HG03060 (cell line): ENCODE results near the gene MRPS14.
A peak's percentile ranks its signal among the peaks of the same experiment; 100 is the strongest.
"Not testable (repeated sequence)": the region's sequence is repeated elsewhere in the genome, so short reads cannot be mapped to it uniquely, and the experiment has no call there.

Source experiments
- ATAC-seq: cut with Tn5 transposase; IDR thresholded peaks from one replicate; pipeline ENCODE4 v1.9.1; 2021; ENCODE audit warnings: low read depth, moderate number of reproducible peaks; ENCODE audit not compliant: unreplicated experiment

The MRPS14 gene

DNA sequence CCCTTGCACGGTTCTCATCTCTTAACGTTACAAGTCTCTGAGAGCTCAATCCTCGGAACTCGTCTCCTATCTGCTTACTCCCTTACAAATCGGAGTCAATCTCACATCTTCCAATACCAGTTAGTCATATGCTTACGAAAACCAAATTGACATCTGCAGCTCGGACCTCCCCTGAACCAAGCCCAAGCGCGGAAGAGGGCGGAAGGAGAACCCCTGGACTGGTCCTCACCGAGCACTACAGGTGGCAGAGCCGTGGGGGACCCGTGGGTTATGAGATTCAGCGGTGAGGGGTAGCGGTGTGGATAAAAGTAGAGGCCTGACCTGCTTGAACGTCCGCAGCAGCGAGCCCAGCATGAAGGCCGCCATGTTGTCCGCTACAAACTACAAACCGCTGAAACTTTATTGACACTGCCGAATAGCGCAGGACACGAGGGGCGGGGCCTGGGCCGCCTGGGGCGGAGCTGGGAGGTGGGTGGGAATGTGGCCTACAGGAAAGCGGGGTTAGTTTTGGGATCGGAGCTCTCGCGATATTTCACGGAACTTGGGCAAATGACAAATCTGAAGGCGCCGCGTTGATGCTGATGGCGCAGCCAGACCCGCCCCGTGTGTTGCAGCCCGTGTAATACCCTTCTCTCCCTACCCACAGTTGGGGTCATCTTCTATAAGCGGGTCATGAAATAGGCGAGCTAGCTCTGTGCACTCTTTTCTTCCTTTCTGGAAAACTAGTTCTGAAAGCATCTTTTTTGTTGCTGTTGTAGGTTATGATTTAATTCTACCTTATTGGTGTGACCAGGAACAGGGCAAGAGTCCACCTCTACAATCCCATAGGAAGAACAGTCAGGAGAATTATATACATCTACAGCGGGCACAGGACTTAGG lies at the start of gene MRPS14:
Gene MRPS14, minus strand, starts transcription at position 383 of the 879 bp plus-strand sequence. Its CDS starts 17 bp downstream, at position 366.
- peak; percentile 86 for ATAC-seq

DNA sequence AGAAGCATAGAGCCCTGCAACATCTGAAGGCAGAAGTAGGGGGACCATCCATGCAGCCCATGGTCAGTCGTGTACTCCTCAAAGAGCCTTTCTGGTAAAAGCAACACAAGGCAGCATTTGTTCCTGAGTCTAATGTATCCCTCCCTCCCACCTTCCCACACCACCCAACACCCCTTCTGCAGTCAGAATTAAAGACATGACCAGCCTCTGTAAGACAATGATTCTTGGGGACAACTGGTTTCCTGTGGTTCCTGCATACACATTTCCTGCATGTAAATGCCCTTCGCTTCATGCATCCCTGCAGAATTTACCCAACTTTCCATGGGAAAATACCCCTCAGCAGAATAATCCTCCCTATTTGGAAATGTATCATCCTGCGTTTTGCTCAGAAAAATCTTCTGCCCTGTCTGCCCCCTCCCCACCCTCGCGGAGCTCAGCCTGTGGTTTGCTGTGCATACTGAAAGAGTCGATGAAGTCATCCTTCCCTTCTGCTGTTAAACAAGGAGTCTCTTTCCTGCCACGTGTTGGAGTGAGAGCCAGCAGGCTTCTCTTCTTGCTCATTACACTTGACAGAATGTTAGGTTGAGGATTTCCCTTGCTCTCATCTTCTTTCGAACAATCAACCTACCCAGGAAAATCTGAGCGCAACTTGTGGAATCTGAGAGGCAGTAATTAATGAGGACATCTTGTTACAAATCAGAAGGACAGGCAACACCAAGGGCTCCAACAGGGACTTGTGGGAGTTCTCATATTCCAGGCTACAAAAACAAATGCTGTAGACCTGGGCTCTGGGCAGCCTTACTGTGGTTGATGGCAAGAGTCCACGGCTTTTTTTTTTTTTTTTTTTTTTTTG lies 49.1 kb upstream of the MRPS14 start:
- peak; percentile 53 for ATAC-seq

DNA sequence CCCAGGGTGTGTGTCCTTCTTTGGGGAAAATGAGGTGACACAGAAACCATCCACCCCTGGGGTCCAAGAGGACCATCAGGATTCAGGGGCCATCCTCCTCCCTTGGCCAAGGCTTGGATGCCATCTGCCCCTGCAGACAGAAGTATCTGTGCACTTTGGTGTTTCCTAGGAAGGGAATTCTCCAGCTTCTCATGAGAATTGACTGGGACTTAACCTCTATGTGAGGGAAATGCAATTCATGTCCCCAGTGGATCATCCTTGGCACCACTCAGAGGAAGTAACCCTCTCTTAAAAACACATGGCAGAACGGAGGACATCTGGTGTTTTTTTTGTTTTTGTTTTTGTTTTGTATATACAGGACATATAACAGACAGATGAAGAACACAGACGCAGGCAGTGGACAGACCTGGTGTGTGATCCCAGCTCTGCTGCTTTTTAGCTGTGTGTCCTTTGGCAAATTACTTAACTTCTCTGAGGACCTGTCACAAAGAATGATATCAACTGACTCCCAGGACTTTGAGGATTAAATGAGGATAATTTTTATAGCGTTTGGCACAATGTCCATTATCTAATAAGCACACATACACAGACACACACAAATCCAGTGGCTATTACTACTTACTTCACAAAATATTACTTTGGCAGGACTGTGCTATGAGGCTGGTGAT lies 48.2 kb upstream of the MRPS14 start:
- ATAC-seq = no peak

DNA sequence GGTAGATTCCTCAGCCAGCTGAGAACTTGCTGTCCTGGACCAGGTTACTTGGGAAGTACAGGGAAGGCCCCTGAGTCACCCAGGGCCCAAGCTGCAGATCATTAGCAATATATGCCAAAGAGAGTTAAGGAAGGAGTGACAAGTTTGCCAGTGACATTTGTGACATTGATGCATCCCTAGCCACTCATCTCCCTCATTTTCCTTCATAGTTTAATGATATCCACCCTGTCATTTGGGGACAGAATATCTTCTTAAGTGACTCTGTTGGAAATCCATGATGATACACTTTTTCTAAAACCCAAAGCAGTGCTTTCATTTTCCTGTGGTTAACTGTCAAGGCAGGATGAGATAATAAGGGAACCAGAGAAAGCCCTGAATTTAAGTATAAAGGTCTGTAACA lies 47.6 kb upstream of the MRPS14 start:
- no peak for ATAC-seq

DNA sequence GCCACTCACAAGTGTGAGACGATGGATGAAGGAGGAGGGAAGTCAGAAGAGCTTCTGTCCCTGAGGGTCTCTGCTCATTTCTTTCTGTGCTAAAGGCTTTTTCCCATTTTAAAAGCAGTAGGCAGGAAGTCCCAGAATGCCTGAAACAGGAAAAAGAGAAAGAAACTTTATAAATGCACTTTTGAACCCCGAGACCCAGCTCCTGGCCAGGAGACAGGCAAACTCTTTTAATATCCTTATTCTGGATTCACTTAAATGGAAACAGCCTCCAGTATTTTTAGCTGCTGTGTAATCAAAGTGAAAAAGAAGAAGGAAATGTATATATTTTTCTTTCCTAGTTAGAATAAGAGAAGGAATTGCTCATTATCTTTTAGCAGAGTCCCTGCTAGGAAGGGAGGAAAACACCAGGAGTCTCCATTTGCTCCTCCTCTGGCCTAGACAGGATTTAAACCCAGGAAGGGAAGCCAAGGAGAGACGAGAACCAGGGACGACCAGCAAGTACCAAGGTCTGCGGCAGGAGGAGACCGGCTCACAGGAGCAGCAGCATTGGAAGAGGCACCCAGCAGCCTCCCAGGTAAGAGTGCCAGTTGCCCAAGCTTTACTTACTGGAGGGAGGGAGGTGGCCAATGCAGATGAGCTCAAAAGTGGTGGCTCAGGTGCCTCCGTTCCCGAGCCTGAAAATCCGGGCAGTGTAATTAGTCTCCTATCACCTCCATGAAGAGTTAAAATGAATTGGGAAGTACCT lies 44.3 kb upstream of the MRPS14 start, which contains the start of gene TNN:
Gene TNN, plus strand, starts transcription at position 472 of the 745 bp plus-strand sequence. CDS start 9,586 bp downstream, outside the sequence.
- ATAC-seq = no peak

DNA sequence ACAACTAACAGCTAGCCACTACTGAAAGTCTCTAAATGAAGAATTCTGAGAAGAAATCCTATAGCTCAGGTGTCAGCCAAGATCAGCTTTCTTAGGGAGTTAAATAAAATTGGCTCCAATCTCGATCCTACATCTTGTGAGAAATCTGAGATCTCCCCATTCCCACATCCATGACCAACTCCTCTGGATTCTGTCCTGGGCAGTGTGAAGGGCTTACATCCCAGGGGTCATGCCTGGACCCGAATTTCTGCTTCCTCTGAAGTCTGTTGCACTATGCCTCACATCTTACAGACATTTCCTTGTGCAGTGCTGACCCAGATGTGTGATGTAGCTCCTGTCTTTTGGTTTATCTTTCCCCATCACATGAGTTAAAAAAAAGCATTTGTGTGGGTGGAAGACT lies 39.6 kb upstream of the MRPS14 start:
- no peak for ATAC-seq

DNA sequence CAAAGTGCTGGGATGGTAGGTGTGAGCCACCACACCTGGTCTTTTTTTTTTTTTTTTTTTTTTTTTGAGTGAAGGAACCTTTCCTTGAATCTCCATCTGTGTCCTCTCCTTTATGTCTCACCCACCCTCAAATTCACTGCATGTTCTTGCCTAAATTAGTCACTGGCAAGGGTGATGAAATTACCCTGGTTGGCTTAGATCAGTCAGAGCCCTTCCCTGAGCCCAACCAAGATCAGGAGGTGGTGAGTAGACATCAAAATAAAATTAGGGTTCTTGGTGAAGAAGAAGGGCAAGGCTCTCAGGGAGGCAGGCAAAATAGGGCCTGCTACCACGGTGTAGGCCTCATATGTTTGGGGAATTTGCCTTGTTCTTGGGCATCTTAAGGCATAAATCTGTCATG lies 39.1 kb upstream of the MRPS14 start:
- no peak for ATAC-seq

DNA sequence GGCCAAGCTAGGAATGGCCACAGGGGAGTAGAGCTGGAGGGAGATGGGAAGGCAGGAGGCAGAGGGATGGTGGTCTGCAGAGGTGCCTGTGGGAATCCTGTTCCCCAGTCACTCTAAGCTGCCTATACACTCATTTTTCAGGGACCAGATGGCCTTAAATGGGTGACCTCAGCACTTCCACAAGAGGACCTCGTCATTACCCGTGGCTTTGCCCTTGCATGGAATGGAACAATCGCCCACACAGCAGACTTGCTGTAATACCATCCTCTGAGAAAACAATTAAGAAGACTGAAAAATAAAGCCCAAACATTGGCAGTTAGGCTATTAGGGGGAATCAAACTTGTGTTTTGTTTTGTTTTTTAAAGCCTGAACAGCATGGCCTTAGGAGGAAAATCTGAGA lies 31.5 kb upstream of the MRPS14 start:
- no peak for ATAC-seq

DNA sequence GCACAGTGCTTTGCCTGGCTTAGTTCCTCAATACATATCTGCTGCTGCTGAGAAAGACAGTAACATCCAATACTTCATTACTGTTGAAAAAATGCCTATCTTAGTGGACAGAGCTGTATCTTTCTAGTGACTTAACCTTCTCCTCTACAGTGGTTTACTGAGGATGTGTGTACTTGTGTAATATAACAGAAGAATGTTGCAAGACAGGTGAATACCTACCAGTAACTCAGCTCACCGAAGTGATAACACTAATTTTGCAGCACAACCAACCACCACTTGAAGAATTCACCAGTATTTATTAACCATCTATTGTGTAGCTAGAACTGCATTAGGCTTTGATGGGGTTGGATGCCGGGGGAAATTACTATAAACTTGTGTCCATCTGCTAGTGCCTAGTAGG lies 27.8 kb upstream of the MRPS14 start:
- ATAC-seq = no peak

DNA sequence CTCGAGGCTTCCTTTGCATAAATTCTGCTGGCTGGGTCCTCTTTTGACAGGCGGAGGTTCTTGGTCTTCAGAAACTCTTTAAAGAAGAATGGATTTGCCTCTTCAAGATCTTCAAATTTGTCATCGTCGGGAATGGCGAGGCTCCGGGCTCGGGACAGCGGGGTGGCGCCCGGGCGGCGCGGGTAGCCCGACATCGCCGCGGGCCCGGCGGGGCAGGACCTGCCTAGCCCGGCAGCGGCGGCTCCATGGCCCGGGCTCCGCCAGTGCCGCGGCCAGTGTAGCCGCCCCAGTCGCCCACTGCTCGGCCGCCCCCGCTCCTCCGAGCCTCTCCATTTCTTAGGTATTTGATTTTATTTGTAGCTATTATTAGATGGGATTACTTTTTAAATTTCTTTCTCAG lies 22.3 kb upstream of the MRPS14 start:
- ATAC-seq = no peak

DNA sequence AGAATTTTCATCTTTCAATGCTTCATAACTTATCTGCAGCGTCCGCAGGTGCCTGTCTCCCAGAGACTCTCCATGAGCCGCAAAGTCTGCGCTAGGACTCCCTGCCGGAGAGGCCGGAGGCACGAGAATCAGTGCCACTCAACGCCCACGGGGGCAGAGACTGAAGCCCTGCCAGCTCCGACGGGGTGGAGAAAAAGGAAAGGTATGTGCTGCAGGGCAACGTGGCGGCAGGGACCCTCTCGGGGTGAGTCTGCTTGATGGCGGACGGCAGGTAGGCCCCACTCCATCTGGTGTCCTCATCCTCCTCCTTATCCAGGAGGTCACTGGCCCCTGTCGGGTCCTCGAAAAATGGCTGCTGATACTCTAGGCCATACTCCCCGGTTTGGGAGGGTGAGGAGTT lies 21.9 kb upstream of the MRPS14 start:
- no peak for ATAC-seq

DNA sequence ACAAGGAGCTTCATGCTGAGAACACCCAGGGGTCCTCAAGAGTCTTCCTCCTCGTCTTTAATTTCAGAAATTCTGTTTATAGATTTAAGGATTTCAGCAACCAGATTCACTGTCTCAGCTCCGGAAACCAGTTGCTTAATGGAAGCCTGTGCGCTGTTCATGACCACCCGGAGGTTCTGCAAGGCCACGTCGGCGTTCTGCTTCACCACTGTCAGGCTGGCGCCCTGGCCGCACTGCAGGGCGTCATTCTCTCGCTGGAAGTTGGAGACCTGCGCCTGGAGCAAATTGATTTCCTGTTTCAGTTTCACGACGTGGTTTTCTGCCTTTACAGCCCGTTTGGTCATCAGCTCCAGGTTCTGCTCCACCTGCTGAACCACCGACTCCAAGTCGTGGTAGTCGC lies 21.4 kb upstream of the MRPS14 start:
- ATAC-seq = not testable (repeated sequence)

DNA sequence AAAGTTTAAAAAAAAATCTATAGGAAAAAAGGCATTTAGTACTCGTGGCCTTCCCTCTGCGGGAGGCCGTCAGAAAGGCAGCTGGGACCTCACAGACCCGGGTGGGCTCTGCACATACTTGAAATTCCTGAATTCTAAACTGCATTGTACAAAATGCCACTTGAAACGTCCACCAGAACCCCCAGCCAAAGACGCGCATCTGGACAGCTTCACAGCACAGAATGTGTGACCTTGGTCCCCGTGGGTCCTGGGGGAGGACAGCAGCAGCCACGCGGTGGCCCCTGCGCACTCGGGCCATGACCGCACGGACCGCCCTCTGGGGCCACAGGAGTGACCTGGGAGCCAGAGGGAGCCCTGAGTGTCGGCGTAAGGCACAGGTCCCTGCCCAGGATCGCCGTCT lies 20.6 kb upstream of the MRPS14 start:
- no peak for ATAC-seq

DNA sequence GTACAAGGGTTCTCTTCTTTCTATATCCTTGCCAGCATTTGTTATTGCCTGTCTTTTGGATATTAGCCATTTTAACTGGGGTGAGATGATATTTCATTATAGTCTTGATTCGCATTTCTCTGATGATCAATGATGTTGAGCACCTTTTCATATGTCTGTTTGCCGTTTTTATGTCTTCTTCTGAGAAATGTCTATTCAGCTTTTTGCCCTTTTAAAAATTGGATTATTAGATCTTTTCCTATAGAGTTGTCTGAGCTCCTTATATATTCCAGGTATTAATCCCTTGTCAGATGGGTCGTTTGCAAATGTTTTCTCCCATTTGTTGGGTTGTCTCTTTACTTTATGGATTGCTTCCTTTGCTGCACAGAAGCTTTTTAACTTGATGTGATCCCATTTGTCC lies 19.4 kb upstream of the MRPS14 start:
- ATAC-seq = no peak

DNA sequence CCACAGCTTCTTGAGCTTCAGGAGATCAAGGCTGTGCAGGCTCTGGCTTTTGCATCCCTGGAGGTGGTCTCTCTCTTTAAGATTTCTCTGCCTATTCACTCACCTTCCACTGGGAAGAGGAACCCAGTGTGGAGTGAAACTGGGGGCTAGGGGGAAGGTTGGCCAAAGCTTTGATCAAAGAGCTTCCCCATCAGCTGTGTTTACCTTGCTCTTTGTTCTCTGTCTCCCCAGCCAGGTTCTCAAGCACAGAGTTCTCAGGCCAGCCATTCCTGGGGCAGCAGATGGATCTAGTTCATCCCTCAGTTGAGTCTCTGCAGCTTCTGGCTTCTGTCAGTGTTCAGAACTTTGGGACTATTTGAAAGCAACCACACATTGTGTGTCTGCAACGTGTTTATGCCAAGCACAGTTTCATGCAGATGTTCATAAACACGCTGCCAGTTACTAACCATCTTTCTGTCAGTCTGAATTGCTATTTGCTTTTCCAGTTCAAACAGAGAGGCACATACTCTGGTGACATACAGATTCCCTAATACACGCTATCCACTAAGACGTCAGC lies 17.2 kb upstream of the MRPS14 start:
- ATAC-seq = no peak

DNA sequence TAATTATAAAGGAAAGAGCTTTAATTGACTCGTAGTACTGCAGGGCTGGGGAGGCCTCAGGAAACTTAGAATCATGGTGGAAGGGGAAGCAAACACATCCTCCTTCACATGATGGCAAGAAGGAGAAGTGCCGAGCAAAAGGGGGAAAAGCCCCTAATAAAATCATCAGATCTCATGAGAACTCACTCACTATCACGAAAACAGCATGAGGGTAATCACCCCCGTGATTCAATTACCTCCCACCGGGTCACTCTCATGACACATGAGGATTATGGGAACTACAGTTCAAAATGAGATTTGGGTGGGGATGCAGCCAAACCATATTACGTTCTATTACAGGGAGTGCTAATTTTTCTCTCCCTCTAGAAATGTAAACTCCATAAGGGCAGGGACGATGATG lies 14.2 kb upstream of the MRPS14 start:
- ATAC-seq = no peak

DNA sequence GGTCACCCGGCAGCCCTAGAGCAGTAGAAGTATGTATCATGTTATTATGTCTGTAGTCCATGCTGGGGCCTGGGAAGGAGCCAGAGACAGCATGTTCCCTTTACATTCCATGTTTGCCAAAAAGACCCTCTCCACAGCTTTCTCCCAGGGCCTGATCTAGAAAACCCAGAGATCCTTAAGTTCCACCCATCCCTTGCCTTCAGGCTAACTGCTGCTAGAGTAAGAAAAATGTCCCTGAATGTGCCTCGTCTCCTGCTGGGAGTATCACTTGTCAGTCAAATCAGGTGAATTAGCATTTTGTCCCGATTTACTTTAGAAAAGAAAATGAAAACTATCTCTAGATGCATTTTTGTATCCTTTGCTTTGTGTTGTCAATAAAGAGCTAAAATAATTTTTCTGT lies 13.3 kb upstream of the MRPS14 start:
- no peak for ATAC-seq

DNA sequence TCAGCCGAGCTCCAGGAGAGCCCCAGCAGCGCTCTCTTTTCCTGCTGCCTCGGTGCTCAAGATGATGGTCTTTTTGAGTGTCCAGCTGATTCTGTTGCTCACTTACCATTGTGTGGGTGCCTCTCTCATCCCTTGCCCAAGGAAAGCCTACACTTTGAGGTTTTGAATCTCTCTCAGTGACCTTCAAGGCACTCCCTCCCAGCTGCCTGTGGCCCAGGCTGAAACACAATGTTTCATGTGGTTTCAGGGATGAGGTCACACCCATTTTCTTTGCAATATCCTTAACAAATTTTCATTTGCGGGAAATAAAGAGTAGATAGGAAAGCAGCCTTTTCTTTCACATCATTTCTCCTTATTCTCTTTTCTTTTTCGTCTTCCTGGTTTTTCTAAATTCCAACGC lies 12.6 kb upstream of the MRPS14 start:
- ATAC-seq = no peak

DNA sequence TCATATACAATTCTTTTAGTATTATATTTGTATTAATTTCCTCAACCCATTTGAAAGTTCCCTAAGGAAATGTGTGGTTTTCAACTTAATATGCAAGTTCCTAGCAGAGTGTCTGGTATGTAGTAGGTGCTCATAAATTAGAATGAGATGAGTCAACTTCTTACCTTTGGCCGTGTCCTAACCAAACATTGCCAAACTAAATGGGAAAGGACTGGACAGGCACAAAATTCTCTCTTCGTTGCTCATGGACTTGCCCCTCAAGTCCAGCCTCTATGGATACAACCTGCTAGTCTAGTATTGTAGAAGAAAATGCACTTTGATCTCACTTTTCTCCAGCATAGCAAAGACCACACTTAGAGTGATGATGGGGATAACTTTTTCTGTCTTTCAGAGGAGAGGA lies 11.6 kb upstream of the MRPS14 start:
- no peak for ATAC-seq

DNA sequence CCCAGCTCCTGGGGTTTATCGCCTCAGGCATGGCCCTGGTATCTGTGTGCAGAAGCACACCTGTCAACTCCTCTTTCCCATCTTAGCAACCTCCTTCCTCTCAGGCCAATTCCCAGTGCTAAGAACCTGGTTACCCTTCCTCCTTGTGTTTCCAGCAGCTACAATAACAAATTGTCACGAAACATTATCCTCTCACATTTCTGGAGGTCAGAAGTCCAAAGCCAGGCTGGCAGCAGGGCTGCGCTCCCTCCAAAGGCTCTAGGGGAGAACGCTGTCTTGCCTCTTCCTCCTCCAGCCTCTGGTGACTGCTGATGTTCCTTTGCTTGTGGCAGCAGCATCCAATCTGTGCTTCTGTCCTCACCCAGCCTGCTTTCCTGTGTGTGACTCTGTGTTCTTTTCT lies 10.7 kb upstream of the MRPS14 start:
- no peak for ATAC-seq
